Activated naive CD8-positive, alpha-beta T cell treated with anti-CD3 and anti-CD28 coated beads for 36 hours (primary cell): ENCODE measurements around the gene B3GNT3. TPM values are rescaled to one million over a fixed set of nuclear protein-coding genes. Genes with fewer than 3 reads are reported as not detected.

Experiments used
- total RNA-seq, 2 experiments: library from RNA; stranded (reverse); gene quantifications; one replicate each; pipeline ENCODE4 v1.2.3, GENCODE V29; 2021

Gene B3GNT3
- total RNA-seq, 2 experiments from 2014 or later = not detected

Other genes with a start within 250 kb of the B3GNT3 start
- gene COLGALT1, start 239.5 kb upstream of the B3GNT3 start, total RNA-seq = 10 to 100 TPM; 78.9 to 80.1 TPM
- under 1 TPM in 1 of 2 experiments, not detected in 1; 0.08 TPM for gene UNC13A, start 106.8 kb upstream of the B3GNT3 start, total RNA-seq
- gene MAP1S, start 75.7 kb upstream of the B3GNT3 start, total RNA-seq = 10 to 100 TPM; 61.0 to 62.2 TPM
- 10 to 100 TPM; 35.8 to 38.7 TPM for gene FCHO1, start 43.7 kb upstream of the B3GNT3 start, total RNA-seq
- gene INSL3, start 26.4 kb downstream of the B3GNT3 start, total RNA-seq = 1 to 10 TPM; 1.7 to 1.8 TPM
- gene JAK3, start 52.8 kb downstream of the B3GNT3 start, total RNA-seq = 10 to 100 TPM; 90.3 to 91.1 TPM
- 1,000 to 10,000 TPM; 3,144 to 3,196 TPM for gene RPL18A, start 64.8 kb downstream of the B3GNT3 start, total RNA-seq
- gene SLC5A5, start 76.8 kb downstream of the B3GNT3 start, total RNA-seq = 1 to 10 TPM; 1.5 to 1.7 TPM
- gene CCDC124, start 137.9 kb downstream of the B3GNT3 start, total RNA-seq = 100 to 1,000 TPM; 159 to 160 TPM
- gene KCNN1, start 172.0 kb downstream of the B3GNT3 start, total RNA-seq = under 1 TPM in 1 of 2 experiments, not detected in 1; 0.34 TPM
- 10 to 100 TPM; 20.1 to 20.6 TPM for gene ARRDC2, start 213.0 kb downstream of the B3GNT3 start, total RNA-seq